Measurements from ENCODE around the gene MUC2.

The MUC2 gene

DNA sequence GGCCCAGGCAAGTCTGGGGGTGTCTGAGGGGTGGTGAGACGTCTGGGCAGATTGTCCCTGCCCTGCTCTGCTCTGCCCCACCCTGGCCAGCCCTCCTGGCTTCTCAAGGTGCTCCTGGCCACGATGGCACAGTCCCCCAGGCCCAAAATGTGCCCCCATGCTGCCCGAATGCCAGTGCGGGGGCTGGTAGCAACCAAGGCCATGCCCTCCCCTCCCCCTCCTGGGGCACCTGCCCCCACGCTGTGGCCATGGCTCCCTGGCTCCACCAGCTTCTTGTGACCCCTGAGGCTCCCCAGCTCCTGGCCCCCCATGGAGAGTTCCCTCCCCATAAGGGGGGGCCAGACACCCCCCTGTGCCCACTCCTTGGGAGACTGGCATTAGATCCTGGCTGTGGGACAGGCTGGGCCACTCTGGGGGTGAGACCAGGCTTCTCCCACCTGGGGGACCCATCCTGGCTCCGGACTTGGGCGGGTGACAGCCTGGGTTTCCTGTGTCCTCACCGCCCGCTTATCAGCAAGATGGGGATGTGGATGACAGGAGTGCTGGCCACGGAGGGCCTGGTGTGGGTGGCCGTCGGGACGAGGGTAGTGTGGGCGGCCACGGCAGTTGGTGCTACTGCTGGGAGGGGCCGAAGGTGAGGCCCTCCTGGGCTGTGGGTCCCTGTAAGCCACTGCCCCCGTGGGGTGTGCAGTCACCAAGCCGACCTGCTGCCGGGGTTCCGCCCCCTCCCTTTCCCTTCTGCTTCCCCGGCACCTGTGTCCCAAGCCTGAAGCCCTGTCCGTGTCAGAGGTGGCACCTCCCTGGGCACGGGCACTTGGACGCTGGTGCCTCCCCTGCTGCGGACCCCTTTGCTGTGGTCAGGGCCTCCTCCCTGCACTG lies 22.3 kb upstream of the MUC2 start:
- no peak for DNase-seq

DNA sequence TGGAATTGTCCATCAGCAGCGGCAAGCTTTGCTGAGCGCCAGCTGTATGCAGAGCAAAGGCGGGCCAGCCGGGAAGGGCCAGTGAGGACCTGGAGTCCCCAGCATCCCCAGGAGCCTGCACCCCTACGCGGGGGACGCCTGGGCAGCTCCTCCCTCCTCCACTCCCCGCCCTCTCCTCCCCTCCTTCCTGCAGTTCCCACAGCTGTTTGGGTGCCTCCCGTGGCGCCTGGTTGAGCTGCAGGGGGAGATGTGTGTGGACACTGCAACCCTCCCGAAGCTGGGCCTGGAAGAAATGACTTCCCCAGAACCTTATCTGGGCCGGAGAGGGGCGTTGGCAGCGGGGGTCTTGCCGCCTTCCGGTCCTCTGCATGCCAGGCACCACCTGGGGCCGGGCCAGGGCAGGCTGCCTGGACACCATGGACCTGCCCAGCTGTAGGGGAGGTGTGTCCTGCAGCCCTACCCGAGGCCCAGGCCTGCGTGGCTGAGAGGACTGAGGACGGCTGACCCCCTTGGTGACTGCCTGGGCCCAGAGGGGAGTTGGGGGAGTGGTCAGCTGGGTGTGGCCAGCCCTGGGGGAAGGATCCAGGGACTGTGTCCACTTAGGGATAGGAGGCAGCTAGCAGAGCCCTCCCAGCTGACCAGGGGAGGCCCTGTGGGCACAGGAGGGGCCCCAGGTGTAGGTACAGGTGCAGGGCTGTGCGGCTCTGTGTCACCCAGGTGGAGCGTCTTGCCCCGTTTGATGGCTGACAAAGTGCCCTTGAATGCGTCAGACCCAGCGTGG lies 21.4 kb upstream of the MUC2 start:
- no peak for DNase-seq

DNA sequence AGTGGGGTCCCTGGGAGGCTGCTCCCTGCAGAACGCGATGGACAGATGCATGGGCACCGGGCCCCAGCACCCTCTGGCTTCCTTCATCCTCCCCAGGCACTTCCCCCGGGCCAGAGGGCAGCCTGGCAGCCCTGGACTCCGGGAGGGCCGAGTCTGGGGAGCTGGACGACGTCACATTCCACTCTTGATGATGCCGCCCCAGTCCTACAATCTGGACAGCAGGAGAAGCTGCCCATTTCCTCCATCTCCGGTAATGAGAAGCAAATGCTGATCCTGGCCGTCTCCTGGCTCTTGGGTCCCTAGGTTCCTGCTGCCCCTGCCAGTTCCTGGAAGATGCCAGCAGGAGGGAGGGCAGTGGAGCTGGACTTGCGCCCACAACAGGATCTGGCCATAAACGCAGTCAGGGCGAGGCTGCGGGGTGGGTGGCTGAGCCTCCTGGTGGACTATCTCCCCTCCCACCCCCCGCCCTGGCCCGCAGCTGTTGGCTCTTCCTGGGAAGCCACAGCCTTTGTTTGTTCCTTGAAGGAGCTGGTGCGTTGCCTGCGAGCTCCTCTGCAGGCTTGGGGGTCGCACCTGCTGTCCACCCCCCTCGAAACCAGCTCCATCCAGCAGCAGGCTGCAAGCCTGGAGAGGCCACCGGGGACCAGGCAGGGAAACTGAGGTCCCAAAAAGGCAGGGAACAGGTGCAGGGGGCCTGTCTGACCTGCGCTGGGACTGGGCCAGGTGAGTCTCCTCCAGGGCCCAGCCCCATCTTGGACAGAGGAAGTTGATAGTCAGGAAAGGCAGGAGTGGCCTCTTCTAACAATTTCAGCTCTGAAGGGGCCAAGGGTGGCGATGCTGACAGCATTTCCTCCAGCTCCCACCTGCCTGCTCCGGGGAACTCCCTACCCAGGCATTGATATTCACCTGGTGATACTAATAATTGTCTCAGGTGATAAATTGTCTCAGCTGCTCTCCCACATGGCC lies 20.2 kb upstream of the MUC2 start:
- no peak for DNase-seq

DNA sequence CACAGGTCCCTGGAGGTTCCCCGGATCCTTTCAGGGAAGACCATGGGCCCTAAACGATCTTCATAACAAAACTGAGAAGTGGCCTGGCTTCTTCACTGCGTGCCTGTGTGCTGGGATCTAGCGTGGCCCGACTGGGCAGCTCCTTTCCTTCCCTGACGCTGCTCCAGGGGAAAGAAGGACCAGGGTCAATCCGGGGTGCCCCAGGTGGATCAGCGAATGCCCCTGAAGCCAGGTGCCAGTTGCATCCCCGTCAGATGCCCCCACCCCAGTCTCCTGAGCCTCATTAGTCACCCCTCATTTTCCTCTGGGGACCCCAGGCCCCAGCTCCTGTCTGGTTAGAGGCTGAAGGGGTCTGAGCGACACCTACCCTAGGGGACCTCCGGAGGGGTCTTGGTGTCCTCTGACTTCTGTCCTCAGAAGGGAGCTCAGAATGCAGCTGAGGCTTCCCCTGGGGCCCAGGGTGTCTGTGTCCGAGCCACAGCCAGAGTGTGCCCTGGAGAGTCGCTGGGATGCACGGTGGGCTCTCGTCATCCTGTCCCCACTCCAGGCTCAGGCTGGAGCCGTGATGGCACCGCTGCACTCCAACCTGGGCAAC lies 19.5 kb upstream of the MUC2 start:
- no peak for DNase-seq

DNA sequence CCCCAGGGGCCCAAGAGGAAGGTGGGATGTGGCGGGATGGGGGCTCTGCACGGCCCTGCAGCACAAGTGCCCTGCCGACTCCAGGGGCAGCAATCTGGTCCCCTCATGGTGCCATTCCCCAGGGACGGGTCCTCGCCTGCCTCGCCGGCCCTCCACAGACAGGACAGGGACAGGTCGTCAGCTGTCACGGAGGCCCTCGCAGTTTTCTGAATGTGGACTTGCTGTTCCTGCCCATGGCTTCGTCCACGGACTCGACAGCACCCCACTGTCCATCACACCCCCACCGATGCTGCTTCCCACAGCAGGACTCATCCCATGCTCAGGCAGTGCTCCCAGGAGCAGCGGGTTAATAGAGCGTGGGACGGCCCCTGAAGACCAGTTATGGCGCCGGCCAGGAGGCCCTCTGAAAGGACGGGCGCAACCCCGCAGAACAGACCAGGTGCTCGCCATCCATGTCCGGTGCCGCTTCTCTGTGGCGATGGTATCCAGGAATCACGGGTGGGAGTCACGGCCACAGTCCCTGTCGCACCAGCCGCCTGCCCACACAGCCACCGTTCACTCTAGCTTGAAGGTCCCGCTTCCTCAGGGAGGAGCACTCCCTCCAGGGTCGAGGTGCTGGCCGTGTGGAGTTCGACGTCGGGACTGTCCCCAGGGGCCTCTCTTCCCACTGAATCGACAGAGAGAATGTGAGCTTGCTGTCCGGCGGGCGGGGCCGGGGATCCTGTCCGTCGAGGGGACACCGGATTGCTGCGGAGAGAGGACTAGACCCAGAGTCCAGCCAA lies 18.5 kb upstream of the MUC2 start:
- DNase-seq, result no peak

DNA sequence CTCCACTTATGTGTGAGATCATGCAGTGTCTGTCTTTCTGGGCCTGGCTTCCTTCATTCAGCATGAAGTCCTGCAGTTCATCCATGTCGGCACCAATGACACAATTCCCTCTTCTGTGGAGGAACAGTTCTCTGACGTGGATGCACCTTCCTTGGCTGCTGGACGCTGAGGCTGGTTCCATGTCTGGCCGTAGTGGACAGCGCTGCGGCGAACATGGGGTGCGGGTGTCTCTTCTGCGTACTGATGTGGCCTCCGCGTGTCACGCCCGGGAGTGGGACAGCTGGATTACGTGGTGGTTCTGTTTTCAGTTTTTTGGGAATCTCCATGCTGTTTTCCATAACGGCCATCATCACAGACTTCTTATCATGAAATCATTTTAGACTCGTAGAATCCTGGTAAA lies 16.9 kb upstream of the MUC2 start:
- DNase-seq, result no peak

DNA sequence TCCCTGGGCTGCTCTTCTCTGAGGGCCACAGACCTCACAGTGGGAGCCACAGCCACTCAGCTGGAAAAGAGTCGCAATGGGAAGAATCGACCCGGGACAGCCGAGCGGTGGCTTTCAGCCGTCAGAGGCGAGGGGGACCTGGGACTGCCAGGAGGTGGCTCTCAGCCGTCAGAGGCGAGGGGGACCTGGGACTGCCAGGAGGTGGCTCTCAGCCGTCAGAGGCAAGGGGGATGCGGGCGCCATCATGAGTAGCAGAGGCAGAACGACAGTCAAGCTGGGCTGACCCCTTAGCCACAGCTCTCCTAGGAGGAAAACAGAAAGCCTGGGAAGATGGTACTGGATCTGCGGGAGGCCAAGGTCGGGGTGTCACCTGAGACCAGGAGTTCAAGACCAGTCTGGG lies 14.9 kb upstream of the MUC2 start:
- no peak for DNase-seq

DNA sequence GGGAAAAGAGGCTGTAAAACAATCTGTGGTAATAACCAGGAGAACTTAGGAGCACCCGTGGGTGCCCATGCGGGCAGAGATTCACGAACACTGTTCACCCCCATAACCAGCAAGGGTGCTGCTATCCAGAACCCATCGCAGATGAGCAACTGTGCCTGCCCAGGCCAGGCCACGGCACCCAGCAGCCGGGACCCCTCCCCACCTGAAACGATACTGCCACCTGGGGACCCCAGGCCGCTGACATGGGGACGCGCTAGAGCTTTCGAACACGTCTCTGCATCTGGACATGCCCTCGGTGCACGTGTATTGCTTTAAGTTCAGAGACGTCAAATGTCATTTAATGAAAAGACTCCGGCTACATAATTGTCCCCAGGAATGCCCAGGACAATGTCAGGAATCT lies 14.3 kb upstream of the MUC2 start:
- DNase-seq, result no peak

DNA sequence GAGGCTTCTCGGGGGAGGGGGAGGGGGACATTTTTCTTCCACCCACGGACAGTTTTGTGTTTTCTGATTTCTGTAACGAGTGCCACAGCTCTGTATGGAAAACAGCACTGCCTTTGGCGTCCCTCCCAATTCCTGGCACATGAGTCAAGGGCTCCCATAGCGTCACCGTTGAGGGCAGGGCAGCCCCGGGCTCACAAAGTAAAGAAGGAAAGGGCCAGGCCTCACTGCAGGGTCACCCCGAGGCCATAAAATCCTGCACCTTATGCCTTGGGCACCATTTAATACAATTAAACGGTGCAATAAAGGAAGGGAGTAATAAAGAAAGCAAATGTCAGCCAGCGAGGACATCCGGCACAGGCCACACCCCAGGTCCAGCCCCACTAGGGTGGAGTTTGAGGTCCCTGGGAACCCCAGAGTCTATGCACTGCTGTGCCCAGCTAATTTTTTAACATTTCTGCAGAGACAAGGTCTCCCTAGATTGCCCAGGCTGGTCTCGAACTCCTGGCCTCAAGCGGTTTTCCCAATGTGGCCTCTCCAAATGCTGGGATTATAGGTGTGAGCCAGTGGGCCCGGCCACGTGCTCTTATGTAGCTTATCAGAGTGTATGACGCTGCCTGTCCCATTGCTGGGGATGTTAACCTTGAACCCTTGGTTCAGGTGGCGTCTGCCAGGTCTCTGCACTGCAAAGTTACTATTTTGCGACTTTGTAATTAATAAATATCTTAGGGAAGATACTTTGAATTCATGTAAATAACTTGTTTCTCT lies 13.6 kb upstream of the MUC2 start:
- no peak for DNase-seq

DNA sequence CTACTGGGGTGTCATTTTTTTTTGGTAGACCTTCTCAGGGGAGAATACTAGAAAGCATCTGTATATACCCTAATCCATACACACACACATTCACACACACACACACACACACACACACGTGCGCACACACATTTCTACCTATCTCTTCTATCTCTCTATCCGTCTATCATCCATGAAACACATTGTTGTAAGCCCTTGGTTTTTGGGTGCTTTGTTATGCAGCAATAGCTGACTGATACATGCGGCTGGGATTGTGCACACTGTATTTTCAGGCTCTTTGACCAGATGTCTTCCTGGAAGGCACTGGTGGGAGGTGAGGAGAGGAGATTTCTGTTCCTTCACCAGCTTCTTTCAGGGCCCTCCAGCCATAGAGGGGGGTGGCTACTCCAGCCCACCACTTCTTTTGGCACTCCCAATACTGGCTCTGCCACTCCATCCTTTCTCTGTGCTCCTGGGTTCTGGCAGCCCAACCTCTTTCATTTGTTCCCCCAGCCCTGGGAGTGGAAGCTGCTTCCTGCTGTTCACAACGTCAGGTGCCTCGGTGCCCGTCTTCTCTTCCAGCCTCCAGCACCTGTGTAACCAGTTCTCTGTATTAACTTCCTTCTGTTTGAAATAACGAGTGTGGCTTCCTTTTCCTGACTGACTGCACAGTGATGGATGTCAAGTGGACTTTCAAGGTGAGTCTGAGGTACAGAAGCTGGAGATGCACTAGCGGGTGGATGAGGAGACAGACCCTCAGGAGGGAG lies 12.4 kb upstream of the MUC2 start:
- DNase-seq, result no peak

DNA sequence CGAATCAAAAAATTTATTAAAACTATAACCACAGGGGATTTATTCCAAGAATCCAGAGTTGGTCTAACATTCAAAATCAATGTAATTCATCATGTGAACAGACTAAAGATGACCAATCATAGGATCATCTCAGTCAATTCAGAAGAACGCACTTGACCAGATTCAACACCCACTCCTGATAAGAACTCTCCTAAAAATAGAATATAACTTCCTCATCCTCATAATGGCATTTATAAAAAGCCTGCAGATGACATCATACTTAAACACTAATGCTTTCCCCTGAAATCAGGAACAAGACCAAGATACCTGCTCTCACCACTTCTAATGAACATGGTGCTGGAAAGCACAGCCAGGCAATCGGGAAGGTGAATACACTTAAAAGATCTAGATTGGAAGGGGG lies 10.5 kb upstream of the MUC2 start:
- no peak for DNase-seq

DNA sequence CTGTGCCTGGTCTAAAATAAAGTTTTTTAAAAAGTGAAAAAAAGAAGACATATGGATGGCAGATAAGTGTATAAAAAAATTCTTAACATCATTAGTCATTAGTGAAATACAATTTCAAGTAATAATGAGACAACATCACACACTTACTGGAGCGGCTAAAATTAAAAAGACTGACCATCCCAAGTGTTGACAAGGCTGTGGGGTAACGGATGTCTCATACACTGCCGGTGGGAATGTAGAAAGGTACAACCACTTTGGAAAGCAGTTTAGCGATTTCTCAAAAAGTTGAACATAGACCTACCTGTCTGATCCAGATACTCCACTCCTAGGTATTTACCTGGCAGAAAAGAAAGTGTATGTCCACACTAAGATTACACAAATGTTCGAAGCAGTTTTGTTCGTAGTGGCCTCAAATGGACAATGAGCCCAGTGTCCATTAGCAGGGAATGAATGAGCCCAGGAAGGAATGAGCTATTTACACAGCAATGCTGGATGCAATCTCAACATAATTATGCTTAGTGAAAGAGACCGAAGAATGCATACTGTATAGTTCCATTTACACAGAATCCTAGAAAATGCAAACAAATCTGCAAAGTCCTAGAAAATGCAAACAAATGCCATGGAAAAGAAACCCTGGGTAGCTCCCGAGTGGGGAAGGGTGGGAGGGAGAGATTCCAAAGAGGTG lies 6.7 kb upstream of the MUC2 start:
- DNase-seq, result no peak

DNA sequence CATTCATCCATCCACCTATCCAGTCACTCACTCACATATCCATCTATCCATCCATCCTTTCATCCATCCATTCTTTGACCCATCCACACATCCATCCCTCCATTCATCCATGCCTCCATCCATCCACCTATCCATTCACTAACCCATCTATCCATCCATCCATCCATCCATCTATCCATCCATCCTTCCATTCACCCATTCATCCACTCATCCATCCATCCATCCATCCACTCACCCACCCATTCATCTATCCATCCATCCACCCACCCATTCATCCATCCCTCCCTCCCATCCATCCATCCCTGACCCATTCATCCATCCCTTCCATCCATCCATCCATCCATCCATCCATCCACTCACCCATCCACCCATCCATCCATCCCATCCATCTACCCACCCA lies 4.9 kb upstream of the MUC2 start:
- DNase-seq, result no peak

DNA sequence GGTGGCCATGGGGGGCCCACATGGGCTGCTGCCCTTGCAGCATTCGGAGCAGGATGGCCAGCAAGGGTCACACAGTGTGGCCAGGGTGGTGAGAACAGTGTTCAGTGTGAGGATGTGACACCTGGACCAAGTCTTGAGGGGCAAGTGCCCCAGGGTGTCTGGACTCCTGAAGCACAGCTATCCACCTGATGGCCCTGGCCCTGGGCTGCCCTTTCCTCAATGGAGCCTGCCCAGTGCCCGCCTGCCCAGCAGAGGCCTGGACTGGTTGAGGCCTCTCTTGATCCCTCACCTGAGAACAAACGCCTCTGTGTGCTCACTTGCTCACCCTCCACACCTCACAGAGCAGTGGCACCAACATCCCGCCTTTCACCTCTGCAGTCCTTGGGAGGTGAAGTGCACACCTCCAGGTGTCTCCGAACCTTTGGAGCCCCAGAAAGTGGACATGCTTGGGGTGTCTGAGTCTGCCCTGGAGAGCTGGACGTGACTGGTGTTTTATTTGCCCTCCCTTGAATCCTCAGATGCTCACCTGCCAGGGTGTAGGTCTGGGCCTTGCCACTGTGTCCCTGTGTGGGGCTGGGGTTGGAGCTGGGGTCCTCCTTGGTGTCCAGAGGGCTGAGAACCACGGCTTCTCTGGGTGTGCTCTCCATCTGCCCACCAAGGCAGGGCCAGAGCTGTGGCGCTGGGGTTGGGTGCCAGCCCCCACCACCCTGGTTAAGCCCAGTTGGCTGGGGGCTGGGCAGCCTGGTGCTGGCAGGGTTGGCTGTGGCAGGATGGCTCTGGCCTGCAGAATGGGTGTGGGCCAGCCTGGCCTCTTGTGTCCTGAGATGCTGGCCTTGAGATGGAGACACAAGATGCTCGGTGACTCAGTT lies 3.8 kb upstream of the MUC2 start:
- no peak for DNase-seq

DNA sequence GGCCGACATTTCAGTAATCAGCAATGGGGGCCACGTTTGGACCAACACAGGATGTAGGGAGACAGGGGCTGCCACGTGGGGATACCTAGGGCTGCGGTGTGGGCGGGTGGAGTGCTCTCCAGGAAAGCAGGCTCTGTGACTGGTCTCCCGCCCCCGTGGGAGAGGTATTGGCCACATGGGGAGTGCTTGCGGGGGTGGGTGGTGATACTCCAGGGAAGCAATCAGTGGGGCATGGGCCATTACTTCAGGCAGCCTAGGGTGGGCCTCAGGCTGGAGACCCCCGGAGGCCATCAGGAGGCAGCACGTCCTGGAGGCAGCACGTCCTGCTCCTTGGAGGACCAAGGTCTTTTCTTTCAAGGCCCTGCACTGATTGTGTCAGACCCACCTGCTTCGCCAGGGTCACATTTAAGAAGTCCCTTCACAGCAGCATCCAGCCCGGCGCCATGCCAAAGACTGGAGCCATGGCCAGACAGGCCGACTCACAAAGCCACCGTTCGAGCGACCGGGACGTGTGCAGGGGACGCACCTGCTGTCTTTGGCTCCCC lies 3.0 kb upstream of the MUC2 start:
- DNase-seq, result no peak

DNA sequence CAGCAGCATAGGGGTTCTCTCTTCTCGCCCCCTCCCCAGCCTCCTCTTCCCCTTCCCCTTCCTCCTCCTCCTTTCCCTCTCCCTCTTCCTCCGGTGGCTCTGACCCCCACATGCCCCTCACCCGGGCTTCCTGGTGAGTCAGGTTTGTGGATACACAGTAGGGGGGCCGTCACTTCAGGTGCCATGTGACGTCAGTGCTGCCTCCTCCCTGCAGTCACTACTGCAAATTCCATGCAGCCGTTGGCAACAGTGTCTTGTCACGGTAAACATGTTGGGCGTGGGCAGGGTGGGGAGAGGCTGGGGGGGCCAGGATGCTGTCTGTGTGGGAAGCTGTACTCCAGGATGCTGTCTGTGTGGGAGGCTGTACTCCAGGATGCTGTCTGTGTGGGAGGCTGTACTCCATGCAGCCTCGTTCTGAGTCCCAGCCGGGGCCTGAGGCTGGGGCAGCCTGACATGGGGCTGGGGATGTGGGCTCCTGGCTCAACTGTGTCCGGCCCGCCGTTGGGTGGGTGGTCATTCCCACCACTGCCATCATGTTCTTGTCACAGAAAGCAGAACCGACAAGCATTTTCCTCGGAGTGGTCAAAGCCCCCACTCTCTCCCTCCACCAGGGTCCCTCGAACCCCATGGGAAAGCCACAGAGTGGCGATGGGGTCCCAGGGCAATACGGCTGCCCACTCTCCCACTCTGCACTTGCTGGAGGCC lies 2.4 kb upstream of the MUC2 start:
- no peak for DNase-seq

DNA sequence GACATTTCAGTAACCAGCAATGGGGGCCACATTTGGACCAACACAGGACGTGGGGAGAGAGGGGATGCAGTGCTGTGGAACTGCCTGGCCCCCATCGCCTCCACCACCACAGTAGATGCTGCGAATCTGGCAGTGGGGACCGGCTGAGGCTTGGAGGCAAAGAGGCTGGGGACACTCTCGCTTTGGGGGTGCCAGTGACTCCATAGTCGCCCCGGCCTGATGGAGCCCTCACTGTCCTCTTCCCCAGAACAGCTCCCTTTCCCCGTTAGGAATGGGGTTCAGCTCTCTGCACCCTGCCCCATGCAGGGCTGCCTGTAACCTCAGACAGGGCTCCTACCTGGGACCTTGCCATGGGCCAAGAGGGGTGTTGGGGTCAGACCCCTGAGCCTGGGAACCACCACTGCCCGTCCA lies 1.8 kb upstream of the MUC2 start:
- no peak for DNase-seq

DNA sequence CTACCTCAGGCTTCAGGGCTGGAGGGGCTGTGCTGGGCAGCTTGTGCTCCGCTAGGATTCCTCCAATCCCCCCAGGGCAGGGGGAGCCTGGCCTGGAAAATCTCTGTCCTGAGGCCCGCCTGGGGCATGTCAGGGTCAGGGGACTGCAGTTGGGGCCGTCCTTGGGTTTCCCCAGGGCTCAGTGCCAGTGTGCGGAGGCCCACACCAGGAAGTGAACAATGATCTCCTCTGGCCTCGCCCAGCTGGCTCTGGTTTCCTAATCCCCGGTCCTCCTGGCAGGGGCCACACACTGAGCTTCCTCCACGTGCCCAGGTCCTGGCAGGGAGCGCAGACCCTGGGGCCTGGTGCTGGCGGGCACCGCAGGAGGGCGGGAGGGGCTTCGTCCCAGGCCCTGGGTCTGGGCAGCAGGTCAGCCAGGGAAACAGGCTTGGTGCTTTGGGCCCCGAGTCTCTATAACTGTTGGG lies 1.4 kb upstream of the MUC2 start:
- no peak for DNase-seq
